Neural progenitor cell (in vitro differentiated cells): ENCODE results near the gene IL3RA.

Experiments
- EZH2 ChIP-seq: fragments of 200-600 bp; sonication (generic); IDR thresholded peaks from 2 replicates; pipeline ENCODE4 v1.6.1; 2017; ENCODE audit warnings: antibody characterized with exemption, mild to moderate bottlenecking, moderate library complexity
- EZH2phosphoT487 ChIP-seq: fragments of 200-600 bp; sonication (generic); IDR thresholded peaks from 2 replicates; pipeline ENCODE4 v1.6.1; 2017; ENCODE audit warnings: antibody characterized with exemption
- TF ChIP-seq, protein P1 (sequence below): fragments of 200-600 bp; sonication (generic); IDR thresholded peaks from 2 replicates; pipeline ENCODE4 v1.5.1; 2017; ENCODE audit warnings: antibody characterized with exemption, mild to moderate bottlenecking

DNA sequence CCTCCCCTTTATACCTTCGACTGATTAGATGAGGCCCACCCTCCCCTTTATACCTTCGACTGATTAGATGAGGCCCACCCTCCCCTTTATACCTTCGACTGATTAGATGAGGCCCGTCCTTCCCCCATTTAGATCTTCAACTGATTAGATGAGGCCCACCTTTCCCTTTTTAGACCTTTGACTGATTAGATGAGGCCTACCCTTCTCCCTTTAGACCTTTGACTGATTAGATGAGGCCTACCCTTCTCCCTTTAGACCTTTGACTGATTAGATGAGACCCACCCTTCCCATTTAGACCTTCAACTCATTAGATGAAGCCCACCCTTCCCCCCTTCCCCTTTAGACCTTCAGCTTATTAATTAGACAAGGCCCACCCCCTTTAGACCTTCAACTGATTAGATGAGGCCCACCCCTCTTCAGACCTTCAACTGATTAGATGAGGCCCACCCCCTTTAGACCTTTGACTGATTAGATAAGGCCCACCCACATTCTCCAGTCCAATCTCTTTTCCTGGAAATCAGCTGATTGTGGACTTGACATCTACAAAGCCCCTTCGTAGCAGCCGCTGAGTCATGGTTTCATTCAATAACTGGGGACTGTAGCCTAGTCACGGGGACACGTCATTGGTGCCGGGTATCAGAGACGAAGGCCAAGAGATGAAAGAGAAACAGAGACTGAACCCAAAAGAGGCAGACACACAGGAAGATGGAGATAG, 28.8 kb upstream of the IL3RA start:
- TF ChIP-seq EZH2, result no peak
- TF ChIP-seq, protein P1, sequence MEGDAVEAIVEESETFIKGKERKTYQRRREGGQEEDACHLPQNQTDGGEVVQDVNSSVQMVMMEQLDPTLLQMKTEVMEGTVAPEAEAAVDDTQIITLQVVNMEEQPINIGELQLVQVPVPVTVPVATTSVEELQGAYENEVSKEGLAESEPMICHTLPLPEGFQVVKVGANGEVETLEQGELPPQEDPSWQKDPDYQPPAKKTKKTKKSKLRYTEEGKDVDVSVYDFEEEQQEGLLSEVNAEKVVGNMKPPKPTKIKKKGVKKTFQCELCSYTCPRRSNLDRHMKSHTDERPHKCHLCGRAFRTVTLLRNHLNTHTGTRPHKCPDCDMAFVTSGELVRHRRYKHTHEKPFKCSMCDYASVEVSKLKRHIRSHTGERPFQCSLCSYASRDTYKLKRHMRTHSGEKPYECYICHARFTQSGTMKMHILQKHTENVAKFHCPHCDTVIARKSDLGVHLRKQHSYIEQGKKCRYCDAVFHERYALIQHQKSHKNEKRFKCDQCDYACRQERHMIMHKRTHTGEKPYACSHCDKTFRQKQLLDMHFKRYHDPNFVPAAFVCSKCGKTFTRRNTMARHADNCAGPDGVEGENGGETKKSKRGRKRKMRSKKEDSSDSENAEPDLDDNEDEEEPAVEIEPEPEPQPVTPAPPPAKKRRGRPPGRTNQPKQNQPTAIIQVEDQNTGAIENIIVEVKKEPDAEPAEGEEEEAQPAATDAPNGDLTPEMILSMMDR, result no peak
- no peak for TF ChIP-seq EZH2phosphoT487
